Measurements from ENCODE around the gene UROC1. TPM values are rescaled to one million over a fixed set of nuclear protein-coding genes. Genes with fewer than 3 reads are reported as not detected.

The UROC1 gene
- total RNA-seq, 1 experiment from 2014 or later, result not detected

- Histone ChIP-seq H3K4me2 (ENCODE audit: insufficient read depth, insufficient read length, low read length) (no peak overlapping the region), H3K9ac (ENCODE audit: extremely low read depth, insufficient read length, low read length) (no peak overlapping the region), H3K27me3 (ENCODE audit: insufficient read depth, low read length) (no peaks in the 10 kb centered on the region), H3K4me1 (ENCODE audit: insufficient read depth, low read length) (no peaks in the 10 kb centered on the region), H3K23me2 (ENCODE audit: insufficient read length, low read depth, low read length, poor library complexity, severe bottlenecking) (no peaks in the 10 kb centered on the region), H2BK15ac (ENCODE audit: low read depth, low read length) (no peak overlapping the region), H3K9me3 (ENCODE audit: control insufficient read depth, low read depth, low read length) (no peaks in the 10 kb centered on the region), H2BK20ac (ENCODE audit: low read depth, low read length, poor library complexity, severe bottlenecking) (no peak overlapping the region), H3K79me2 (ENCODE audit: insufficient read depth, low read length) (no peaks in the 10 kb centered on the region), H3K4ac (ENCODE audit: low read depth, low read length) (no peak overlapping the region), H3K27ac (ENCODE audit: insufficient read length, low read depth, low read length) (no peak overlapping the region), H3K56ac (ENCODE audit: insufficient read length, low read depth, low read length) (no peak overlapping the region), H2AFZ (ENCODE audit: low read length) (no peak overlapping the region), H3K79me1 (ENCODE audit: insufficient read depth, low read depth, low read length, poor library complexity, severe bottlenecking) (no peaks in the 10 kb centered on the region), H3T11ph (ENCODE audit: low read length) (no peak overlapping the region), H4K8ac (replicated peaks; ENCODE audit: insufficient read length, low read depth, low read length) (no peak overlapping the region), H3K14ac (ENCODE audit: insufficient read depth, low read length) (no peak overlapping the region), H2BK12ac (ENCODE audit: insufficient read length, low read depth, low read length) (no peak overlapping the region), H2BK120ac (ENCODE audit: low read depth, low read length, poor library complexity, severe bottlenecking) (no peak overlapping the region), H4K5ac (ENCODE audit: insufficient read length, low read depth, low read length) (no peak overlapping the region), H4K91ac (ENCODE audit: insufficient read length, low read depth, low read length) (no peak overlapping the region), H3K18ac (ENCODE audit: insufficient read length, low read depth, low read length) (no peak overlapping the region), H3K23ac (ENCODE audit: insufficient read length, low read depth, low read length) (no peak overlapping the region), H2AK5ac (ENCODE audit: insufficient read length, low read length) (no peak overlapping the region), H2BK5ac (ENCODE audit: insufficient read length, low read length) (no peak overlapping the region), H4K20me1 (ENCODE audit: control insufficient read depth, insufficient read depth, insufficient read length) (no peaks in the 10 kb centered on the region)
- peaks cover 2 to 15% (median 14%) of the 10 kb centered on the region in 3 experiments; a peak in 6 of 7 replicates for H3K36me3 Mint-ChIP-seq (ENCODE audit: insufficient read depth in 1 of 3, low read depth in 3 of 3)
- peaks cover 0 to 2% of the 10 kb centered on the region in 2 experiments; a peak in 2 of 5 replicates for H3K9me3 Mint-ChIP-seq
- no peak overlapping the region for H3K4me3 Mint-ChIP-seq
- no peak for TF ChIP-seq CTCF (conservative IDR thresholded peaks at IDR 0.05)
- H3K27ac Mint-ChIP-seq, result no peak overlapping the region; a peak in 1 of 7 replicates
- no peak for DNase-seq
- H3K27me3 Mint-ChIP-seq (ENCODE audit: low read depth), result no peaks in the 10 kb centered on the region
- no CpG with 5 or more reads among the region's 4 CpGs for WGBS (ENCODE audit: extremely low coverage, insufficient read length, low lambda C conversion rate)
- H3K4me1 Mint-ChIP-seq, result 0 out of 4 replicates have a peak, but pooled peaks cover 0 to 2% of the 10 kb centered on the region in 2 experiments
Observed at GRCh38 chr3:126432361-126433104, 85.0 kb downstream of the UROC1 start.

Other genes starting within 250 kb of the UROC1 start
- 10.8 and 11.4 TPM in 2 replicates for gene KLF15, start 160.4 kb downstream of the UROC1 start, total RNA-seq (2021)
- 0.26 and 0.44 TPM in 2 replicates for gene CFAP100, start 122.9 kb downstream of the UROC1 start, total RNA-seq (2021)
- gene ZXDC, start 41.9 kb downstream of the UROC1 start, total RNA-seq (2021), result 26.9 and 28.3 TPM in 2 replicates
- gene CHST13, start 6.4 kb upstream of the UROC1 start, total RNA-seq (2021), result 0.85 and 0.99 TPM in 2 replicates
- not detected in 2 replicates for gene C3orf22, start 41.2 kb upstream of the UROC1 start, total RNA-seq (2021)
- 7.0 and 8.1 TPM in 2 replicates for gene TXNRD3, start 137.4 kb upstream of the UROC1 start, total RNA-seq (2021)
- gene CHCHD6, start 186.5 kb upstream of the UROC1 start, total RNA-seq (2021), result 32.2 and 34.2 TPM in 2 replicates